ENCODE results near the gene CRELD2.

DNA sequence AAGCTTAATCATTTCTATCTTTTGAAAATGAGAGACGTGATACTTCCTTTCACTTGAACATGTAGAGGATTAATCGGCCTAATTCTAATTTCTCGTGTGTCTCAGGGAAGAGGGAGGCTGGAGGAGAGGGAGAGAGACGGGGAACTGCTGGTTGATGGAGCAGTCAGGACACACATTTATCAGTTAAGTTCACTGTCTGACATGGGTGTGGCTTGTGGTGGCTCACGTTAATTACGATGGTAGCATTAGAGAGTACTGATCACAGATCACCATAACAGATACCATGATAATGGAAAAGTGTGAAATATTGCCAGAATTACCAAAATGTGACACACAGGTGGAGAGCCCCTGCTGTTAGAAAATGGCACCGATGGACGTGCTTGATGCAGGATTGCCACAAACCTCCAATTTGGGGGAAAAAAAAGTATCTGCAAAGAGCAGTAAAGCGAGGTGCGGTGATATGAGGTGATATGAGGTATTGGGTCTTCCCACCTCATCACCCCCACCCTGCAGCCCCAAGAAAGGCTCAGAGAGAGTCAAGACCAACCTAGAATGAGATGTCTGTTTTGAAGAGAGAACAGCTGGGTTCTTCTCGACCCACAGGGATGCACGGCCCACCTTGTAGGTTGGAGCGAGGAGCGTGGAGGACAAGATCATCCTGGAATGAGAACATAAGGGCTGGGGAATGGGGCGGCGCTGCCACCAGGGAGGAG is 45.0 kb upstream of the CRELD2 start:
- TF ChIP-seq, protein P1, sequence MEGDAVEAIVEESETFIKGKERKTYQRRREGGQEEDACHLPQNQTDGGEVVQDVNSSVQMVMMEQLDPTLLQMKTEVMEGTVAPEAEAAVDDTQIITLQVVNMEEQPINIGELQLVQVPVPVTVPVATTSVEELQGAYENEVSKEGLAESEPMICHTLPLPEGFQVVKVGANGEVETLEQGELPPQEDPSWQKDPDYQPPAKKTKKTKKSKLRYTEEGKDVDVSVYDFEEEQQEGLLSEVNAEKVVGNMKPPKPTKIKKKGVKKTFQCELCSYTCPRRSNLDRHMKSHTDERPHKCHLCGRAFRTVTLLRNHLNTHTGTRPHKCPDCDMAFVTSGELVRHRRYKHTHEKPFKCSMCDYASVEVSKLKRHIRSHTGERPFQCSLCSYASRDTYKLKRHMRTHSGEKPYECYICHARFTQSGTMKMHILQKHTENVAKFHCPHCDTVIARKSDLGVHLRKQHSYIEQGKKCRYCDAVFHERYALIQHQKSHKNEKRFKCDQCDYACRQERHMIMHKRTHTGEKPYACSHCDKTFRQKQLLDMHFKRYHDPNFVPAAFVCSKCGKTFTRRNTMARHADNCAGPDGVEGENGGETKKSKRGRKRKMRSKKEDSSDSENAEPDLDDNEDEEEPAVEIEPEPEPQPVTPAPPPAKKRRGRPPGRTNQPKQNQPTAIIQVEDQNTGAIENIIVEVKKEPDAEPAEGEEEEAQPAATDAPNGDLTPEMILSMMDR (IDR thresholded peaks at IDR 0.05; ENCODE audit: borderline replicate concordance, extremely low read depth, low read length, poor library complexity, severe bottlenecking) = no peak
- TF ChIP-seq EZH2 (IDR thresholded peaks at IDR 0.05; ENCODE audit: borderline replicate concordance, low read depth, low read length, severe bottlenecking) = no peak
